Dermis blood vessel endothelial cell (primary cell): ENCODE results near the gene PRKG1. TPM values are rescaled to one million over a fixed set of nuclear protein-coding genes. Genes with fewer than 3 reads are reported as not detected.
"Not testable (repeated sequence)": the region's sequence is repeated elsewhere in the genome, so short reads cannot be mapped to it uniquely, and the experiment has no call there.

ENCODE experiments used
- DNase-seq: peaks from one replicate; pipeline ENCODE4 v3.0.0; 2010
- total RNA-seq: library from RNA; depleted of rRNA; stranded (reverse); fragments of >200 nt; gene quantifications from 2 replicates; pipeline ENCODE4 v1.2.3, GENCODE V29; 2014

PRKG1 gene
- total RNA-seq, 1 donor from 2014 or later = 4.1 TPM

GRCh38 chr10:51117053-51117660, 42.9 kb downstream of the PRKG1 start:
- no peak for DNase-seq

GRCh38 chr10:51117794-51118193, 43.5 kb downstream of the PRKG1 start:
- no peak for DNase-seq

- DNase-seq = no peak
These were observed 45.2 kb downstream of the PRKG1 start for GRCh38 chr10:51119441-51119840.

DNA sequence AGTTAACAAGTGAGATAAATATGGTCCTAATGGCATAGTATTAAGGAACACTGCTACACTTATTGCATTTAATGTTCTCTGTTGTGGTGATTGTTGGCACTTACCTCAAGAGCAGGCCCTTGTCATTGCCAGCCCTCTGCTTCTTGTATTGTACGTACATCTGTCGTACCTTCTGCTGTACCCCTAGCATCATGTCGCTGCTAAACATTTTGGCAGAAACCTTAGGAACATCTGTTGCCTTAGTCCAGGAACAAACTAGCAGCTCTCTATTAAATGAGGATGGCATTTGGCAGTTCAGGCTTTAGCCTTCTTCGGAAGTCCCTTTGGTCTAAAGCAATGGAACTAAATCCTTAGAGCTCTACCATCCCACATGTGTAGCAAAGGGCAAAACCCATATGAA, 47.6 kb downstream of the PRKG1 start:
- no peak for DNase-seq

- DNase-seq = no peak
These were observed 50.6 kb downstream of the PRKG1 start for GRCh38 chr10:51124852-51125251.

DNA sequence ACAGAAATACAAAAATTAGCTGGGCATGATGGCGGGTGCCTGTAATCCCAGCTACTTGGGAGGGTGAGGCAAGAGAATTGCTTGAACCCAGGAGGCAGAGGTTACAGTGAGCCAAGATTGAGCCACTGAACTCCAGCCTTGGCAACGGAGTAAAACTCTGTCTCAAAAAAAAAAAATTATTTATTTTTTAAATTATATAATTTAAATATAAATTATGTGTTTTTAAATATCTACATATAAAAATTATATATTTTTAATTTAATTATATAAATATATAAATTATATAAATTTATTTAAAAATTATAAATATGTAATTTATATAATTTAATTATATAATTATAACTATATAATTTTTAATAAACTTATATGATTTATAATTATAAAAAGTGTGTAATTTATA, 51.2 kb downstream of the PRKG1 start:
- no peak for DNase-seq

- DNase-seq = no peak
These were observed 55.8 kb downstream of the PRKG1 start for GRCh38 chr10:51129946-51130544.

GRCh38 chr10:51137756-51138529, 63.7 kb downstream of the PRKG1 start:
- no peak for DNase-seq

DNA sequence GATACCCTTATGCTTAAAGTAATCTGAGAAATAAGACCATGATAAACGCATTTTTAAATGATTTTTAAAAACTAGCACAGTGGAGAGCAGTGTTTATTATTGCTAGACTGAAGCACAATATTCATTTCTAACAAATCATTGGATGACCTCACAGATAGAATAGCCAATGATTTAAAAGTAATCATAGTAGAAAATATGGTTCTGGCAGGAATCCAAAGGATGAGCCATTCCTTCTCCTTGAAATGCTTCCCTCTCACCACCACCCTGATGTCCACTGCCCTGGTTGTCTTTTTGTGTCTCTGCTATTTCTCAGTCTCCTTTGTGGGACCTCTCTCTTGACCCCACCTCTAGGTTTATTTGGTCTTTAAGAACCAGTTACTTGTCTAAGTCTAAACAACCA, 64.9 kb downstream of the PRKG1 start:
- no peak for DNase-seq

DNA sequence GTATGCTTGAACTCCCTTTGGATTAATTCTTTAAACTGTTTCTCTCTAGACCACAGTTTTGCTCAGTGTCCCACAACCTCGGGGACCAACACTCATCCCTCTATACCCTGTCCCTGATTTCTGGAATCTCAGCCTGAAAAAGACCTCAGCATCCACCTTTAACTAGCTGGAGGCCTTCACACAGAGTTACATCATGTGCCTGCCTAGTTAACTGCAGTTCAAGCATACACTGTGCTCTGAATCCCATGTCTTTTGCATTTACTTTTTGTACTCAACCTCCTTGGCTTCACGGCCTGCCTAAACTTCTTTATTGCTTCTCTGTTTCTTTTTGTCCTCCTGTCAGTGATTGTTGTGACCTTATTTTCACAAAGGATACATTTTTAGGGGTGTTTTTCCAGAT, 66.7 kb downstream of the PRKG1 start:
- DNase-seq = no peak

DNA sequence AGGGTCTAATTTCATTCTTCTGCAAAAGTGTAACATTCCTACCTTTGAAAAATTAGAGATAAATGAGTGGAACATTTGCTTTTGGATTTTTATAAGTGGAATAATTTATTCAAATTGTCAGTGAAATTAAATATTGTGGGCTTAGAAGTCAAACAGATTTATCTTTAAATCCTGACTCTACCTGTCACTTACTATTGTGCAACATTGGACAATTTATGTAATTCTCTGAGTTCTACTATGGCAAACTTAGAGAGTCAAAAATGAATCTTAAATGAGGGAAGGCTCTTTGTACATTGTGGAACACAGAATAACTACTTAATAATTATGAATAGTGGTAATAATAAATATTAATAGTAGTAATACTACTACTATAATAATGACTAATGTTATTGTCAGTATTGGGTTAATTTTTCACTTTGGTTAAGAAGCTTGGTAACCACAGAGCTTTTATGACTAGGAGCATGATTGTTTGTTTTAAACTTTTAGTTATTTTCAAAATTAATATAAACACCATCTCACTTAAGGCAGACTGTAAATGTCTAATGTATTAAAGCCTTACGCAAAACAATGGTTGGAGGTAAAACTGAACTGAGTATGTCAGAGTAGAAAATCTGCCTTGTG, 70.0 kb downstream of the PRKG1 start:
- no peak for DNase-seq

DNA sequence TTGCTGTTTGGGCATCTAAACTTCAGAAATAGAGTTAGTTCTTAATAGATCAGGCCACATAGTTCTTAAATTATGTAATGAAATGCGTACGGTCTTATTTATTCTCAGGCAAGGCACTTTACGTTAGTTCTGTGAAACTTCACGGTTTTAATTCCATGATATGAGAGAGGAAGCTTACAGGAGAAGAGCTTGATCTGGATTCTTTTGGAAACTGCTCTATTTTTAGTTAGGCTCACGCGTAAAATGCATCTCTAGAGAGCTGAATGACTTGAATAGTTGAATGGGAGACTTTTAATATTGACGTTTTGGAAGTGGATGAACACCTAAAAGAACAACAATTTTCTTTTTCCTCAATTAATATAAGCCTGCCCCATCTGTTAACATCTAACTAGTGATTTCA, 71.1 kb downstream of the PRKG1 start:
- DNase-seq = no peak

GRCh38 chr10:51147644-51148399, 73.5 kb downstream of the PRKG1 start:
- DNase-seq = no peak

DNA sequence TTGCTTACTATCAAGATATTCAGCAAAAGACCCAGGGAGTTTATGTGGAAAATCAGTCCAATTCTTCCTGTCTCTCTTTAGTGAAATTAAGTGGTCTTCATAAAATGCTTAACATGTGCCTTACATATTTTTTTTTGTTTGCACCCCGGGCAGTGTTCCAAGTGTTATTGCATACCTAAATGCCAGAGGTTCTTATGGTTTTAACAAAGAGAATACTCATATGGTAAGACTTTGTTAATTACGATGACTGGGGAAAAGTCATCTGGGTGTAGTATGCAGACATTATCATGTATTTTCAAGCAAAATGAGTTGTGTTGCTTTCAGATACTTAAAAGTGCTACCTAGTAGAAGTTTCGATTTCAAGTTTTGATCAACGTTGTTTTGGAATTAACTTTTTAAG, 82.6 kb downstream of the PRKG1 start:
- DNase-seq = no peak

DNA sequence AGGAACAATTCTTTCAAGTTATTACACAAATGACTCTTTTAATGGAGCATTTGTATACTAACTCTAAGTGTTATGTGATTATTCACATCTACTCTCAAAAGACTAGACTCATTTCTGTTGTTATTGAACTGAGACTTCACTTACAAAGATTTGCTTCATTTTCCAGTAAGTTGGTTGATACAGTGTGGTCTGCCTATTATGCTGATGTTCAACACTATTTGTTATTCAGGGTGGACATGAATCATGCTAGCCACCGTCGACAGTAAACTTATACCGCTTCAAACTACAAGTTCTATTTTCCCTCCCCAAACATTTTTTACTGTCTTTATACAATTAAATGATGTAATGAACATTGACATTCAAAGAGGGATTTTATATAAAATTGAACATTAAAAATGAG, 84.5 kb downstream of the PRKG1 start:
- DNase-seq = no peak

DNA sequence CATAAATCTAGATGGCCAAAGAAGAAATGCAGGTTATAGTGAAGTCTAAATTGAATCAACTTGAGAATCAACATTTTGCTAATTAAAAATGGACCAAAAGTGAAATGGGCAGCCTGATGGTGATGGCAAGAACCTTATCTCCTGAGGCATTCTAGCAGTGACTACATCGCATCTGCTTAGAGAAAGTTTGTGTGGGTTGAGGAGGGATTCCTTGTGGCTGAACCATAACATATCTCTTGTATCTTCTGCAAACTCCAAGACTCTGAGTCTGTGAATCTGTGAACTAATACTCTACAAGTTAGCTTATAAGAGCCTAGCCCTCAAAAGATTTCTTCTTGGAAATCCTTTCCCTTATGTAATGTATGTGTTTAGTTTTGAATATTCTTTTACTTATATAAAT, 85.6 kb downstream of the PRKG1 start:
- DNase-seq = no peak

DNA sequence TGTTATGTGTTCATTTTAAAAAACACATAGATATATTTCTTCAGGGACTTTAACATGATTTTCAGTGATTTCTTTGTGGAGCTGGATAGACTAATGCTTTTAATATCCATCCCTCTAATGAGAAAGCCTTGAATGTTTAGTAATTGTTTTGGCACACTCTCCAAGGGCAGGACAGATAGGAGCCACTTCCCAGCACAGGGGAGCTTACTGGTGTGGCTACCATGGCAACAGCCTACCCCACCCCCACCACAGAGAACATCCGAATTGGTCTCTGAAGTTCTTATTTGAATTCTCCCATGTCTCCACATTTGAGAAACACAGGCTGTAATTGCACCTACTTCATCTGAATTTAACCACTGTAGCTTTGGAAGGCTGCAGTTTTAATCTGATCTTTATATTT, 87.7 kb downstream of the PRKG1 start:
- no peak for DNase-seq

DNA sequence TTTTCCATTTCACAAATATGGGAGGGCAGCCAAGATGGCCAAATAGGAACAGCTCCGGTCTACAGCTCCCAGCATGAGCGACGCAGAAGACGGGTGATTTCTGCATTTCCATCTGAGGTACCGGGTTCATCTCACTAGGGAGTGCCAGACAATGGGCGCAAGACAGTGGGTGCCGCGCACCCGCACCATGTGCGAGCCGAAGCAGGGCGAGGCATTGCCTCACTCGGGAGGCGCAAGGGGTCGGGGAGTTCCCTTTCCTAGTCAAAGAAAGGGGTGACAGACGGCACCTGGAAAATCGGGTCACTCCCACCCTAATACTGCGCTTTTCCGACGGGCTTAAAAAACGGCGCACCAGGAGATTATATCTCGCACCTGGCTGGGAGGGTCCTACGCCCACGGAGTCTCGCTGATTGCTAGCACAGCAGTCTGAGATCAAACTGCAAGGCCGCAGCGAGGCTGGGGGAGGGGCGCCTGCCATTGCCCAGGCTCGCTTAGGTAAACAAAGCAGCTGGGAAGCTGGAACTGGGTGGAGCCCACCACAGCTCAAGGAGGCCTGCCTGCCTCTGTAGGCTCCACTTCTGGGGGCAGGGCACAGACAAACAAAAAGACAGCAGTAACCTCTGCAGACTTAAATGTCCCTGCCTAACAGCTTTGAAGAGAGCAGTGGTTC, 89.2 kb downstream of the PRKG1 start:
- not testable (repeated sequence) for DNase-seq

GRCh38 chr10:51168086-51168815, 94.0 kb downstream of the PRKG1 start:
- DNase-seq = no peak

DNA sequence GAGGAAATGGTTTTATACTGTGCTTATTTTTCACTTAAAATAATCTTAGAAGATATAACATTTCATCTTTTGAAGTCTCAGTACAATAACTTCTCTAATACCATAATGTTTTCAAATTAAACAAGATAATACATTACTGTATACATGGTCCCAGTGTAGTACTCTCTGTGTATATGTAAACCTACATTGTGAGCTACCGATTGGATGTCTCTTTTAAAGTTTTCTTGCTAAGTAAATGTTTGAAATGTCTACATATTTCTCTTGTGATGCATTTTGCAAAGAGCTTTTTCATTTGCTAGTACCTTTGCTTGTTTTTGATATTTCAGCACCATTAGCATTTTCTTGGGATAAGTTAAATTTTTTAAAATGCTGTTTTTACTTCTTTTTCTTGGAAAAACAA, 94.8 kb downstream of the PRKG1 start:
- no peak for DNase-seq

GRCh38 chr10:51170518-51171245, 96.4 kb downstream of the PRKG1 start:
- no peak for DNase-seq
